Measurements from ENCODE around the gene DOCK1. TPM values are rescaled to one million over a fixed set of nuclear protein-coding genes. Genes with fewer than 3 reads are reported as not detected.

The DOCK1 gene
- total RNA-seq, 2 donors from 2014 or later = 34.3 to 44.1 TPM

DNA sequence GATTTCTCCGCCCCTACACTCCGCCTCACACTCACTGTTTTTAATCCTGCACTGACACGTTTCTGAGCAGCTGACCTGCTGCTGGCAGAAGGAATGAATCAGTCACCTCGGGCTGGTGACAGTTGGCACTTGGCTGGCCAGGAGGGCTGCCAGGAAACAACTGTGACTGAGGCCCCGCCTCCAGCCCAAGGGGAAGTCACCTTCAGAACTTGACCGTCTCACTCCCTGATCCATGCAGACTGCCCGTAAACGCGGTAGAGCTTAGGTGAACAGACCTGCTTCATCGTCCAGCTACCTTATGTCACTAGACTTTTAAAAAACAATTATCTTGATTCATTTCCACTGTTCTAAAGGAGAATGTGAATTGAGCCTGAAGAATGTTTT is 107.5 kb downstream of the DOCK1 start:
- Histone ChIP-seq H3K27ac (peak overlapping the region; percentile 69 to 75 (median 70)), H3K4me3 (no peak overlapping the region), H3K36me3 (replicated peaks in 1 of 2; ENCODE audit: insufficient read depth in 1 of 2, low read depth in 2 of 2) (no peaks in the 10 kb centered on the region), H3K4me1 (peaks cover 21% of the 10 kb centered on the region), H3K27me3 (no peaks in the 10 kb centered on the region), H3K9me3 (no peaks in the 10 kb centered on the region)
- peak; percentile 93 to 98 (median 95) for DNase-seq
- intact Hi-C loops (cut with DNase I) = loop anchor here (10.0 kb wide), 1 partner anchor 178 kb away; no protein-coding TSS in a partner anchor
- WGBS, 2 donors = 1 to 11% methylated on average over 10 of the region's 10 CpGs
- peak in 2 of 3 donors; percentile 38 to 45 for TF ChIP-seq POLR2A (IDR thresholded peaks at IDR 0.05)
- TF ChIP-seq, protein P1, sequence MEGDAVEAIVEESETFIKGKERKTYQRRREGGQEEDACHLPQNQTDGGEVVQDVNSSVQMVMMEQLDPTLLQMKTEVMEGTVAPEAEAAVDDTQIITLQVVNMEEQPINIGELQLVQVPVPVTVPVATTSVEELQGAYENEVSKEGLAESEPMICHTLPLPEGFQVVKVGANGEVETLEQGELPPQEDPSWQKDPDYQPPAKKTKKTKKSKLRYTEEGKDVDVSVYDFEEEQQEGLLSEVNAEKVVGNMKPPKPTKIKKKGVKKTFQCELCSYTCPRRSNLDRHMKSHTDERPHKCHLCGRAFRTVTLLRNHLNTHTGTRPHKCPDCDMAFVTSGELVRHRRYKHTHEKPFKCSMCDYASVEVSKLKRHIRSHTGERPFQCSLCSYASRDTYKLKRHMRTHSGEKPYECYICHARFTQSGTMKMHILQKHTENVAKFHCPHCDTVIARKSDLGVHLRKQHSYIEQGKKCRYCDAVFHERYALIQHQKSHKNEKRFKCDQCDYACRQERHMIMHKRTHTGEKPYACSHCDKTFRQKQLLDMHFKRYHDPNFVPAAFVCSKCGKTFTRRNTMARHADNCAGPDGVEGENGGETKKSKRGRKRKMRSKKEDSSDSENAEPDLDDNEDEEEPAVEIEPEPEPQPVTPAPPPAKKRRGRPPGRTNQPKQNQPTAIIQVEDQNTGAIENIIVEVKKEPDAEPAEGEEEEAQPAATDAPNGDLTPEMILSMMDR (IDR thresholded peaks at IDR 0.05) = no peak
- ATAC-seq = peak; percentile 97

DNA sequence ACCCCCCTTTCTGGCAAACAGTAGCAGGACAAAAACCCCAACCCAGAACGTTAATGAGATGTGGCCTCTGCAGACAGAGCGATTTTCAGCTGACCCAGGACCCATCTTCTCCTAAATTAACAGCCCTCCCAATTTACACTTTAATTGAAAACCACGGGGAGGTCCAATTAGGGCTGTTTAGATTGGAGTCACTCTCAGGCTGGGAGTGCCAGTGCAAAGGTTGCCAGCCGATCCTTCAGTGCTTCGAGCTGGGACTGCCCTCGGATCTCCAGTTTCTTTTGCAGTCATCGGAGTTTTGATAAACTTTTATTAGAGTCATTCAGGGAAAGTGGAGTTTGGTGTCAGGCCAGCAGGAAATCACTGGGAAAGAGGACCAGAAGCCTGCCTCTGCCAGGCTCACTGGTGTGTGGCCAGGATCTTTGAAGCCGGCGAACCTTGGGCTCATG is 108.0 kb downstream of the DOCK1 start:
- ATAC-seq (peak; percentile 28), DNase-seq (peak; percentile 37 to 60 (median 42))
- 1 to 18% methylated on average over 8 to 9 of the region's 9 CpGs for WGBS, 2 donors
- Histone ChIP-seq H3K4me3 (no peak overlapping the region), H3K9me3 (no peaks in the 10 kb centered on the region), H3K4me1 (peaks cover 21% of the 10 kb centered on the region), H3K27me3 (no peaks in the 10 kb centered on the region), H3K27ac (peak overlapping the region; percentile 69 to 75 (median 70)), H3K36me3 (replicated peaks in 1 of 2; ENCODE audit: insufficient read depth in 1 of 2, low read depth in 2 of 2) (no peaks in the 10 kb centered on the region)
- intact Hi-C loops (cut with DNase I) = loop anchor here (10.0 kb wide), 1 partner anchor 178 kb away; no protein-coding TSS in a partner anchor
- TF ChIP-seq, protein P1 (IDR thresholded peaks at IDR 0.05) = peak in 2 of 7 experiments; percentile 9 to 14
- TF ChIP-seq POLR2A (IDR thresholded peaks at IDR 0.05) = no peak

- Histone ChIP-seq H3K4me3 (no peak overlapping the region), H3K27me3 (no peaks in the 10 kb centered on the region), H3K4me1 (peaks cover 21% of the 10 kb centered on the region), H3K9me3 (no peaks in the 10 kb centered on the region), H3K27ac (peak overlapping the region; percentile 69 to 75 (median 70)), H3K36me3 (replicated peaks in 1 of 2; ENCODE audit: insufficient read depth in 1 of 2, low read depth in 2 of 2) (peaks cover 0 to 1% of the 10 kb centered on the region in 2 donors)
- ATAC-seq (no peak), DNase-seq (peak in 1 of 4 donors; percentile 13)
- TF ChIP-seq, protein P1 (IDR thresholded peaks at IDR 0.05) = no peak
- TF ChIP-seq POLR2A (IDR thresholded peaks at IDR 0.05) = no peak
- WGBS, 2 donors = 85 to 91% methylated on average over 9 of the region's 9 CpGs
- intact Hi-C loops (cut with DNase I) = loop anchor here (10.0 kb wide), 1 partner anchor 179 kb away; no protein-coding TSS in a partner anchor
Measured at GRCh38 chr10:127013691-127014473, 108.7 kb downstream of the DOCK1 start.

DNA sequence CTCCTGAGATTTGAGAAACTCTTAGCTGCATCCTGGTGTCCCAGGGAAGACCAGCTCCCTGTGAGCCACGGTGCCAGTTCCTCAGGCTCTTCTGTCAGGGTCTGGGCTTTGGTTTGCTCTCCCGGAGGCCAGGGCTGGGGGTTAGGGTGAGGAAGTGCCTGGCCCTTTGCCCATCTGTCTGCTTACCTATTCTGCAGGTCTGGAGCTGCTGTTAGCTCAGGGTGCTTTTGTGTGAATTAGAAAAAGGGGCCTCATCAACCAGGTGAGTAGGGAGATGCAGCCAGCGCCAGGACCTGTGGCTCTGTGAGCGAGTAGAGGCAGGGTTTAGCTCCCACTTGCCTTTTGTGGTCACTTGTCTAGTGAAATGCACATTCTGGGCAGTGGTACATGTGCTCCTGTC is 109.4 kb downstream of the DOCK1 start:
- H3K36me3 ChIP-seq (replicated peaks in 1 of 2; ENCODE audit: insufficient read depth in 1 of 2, low read depth in 2 of 2) = peaks cover 0 to 3% of the 10 kb centered on the region in 2 donors
- DNase-seq = no peak
- no peak overlapping the region for H3K27ac ChIP-seq
- H3K27me3 ChIP-seq = no peaks in the 10 kb centered on the region
- 90 to 92% methylated on average over 4 of the region's 4 CpGs for WGBS, 2 donors
- H3K4me1 ChIP-seq = peaks cover 21% of the 10 kb centered on the region
- TF ChIP-seq POLR2A (IDR thresholded peaks at IDR 0.05) = no peak
- TF ChIP-seq, protein P1 (IDR thresholded peaks at IDR 0.05) = no peak
- ATAC-seq = no peak
- H3K9me3 ChIP-seq = no peaks in the 10 kb centered on the region
- no peak overlapping the region for H3K4me3 ChIP-seq
- intact Hi-C loops (cut with DNase I) = loop anchor here (10.0 kb wide), 1 partner anchor 180 kb away; no protein-coding TSS in a partner anchor
